Measurements from ENCODE around the gene INTU. TPM values are rescaled to one million over a fixed set of nuclear protein-coding genes. Genes with fewer than 3 reads are reported as not detected.

Gene INTU
- total RNA-seq, 3 donors from 2014 or later (not counting 1 experiment from before 2014, with no cell fraction given) = 0.08 to 0.43 (median 0.16) TPM

GRCh38 chr4:127631420-127631819 lies 1.3 kb upstream of the INTU start:
- Histone ChIP-seq H3K4me3 (ENCODE audit: low read length) (no peak overlapping the region), H3K36me3 (ENCODE audit: control insufficient read depth, insufficient read depth, low read length) (no peaks in the 10 kb centered on the region), H3K9me3 (ENCODE audit: control insufficient read depth, insufficient read depth, low read length) (no peaks in the 10 kb centered on the region), H3K4me1 (ENCODE audit: control insufficient read depth, insufficient read depth, low read length) (no peaks in the 10 kb centered on the region), H3K27ac (ENCODE audit: low read length) (no peak overlapping the region), H3K27me3 (ENCODE audit: control insufficient read depth, insufficient read depth, low read length) (peaks cover 8% of the 10 kb centered on the region)
- no peak for DNase-seq
- Mint-ChIP-seq H3K4me1 (peaks cover 12% of the 10 kb centered on the region in 2 donors), H3K27ac (no peak overlapping the region), H3K9me3 (no peaks in the 10 kb centered on the region), H3K36me3 (no peaks in the 10 kb centered on the region), H3K4me3 (no peak overlapping the region), H3K27me3 (ENCODE audit: low read depth in 2 of 2) (peaks cover 17 to 33% of the 10 kb centered on the region in 2 donors)
- intact Hi-C loops (cut with micrococcal nuclease) = no loop called here
- 50% methylated on average over 1 of the region's 2 CpGs for whole genome bisulfite sequencing (ENCODE audit: insufficient coverage)
- ATAC-seq = no peak
- no peak for TF ChIP-seq CTCF (IDR thresholded peaks at IDR 0.05)

GRCh38 chr4:127634181-127634580 lies 1.4 kb downstream of the INTU start:
- H3K27me3 Mint-ChIP-seq (ENCODE audit: low read depth in 2 of 2) = peaks cover 17 to 18% of the 10 kb centered on the region in 2 donors
- H3K9me3 Mint-ChIP-seq = peaks cover 3 to 4% of the 10 kb centered on the region in 2 donors
- ATAC-seq = no peak

GRCh38 chr4:127641524-127641923 lies 8.8 kb downstream of the INTU start:
- no peak overlapping the region for H3K27ac Mint-ChIP-seq
- Histone ChIP-seq H3K4me1 (ENCODE audit: control insufficient read depth, insufficient read depth, low read length) (no peaks in the 10 kb centered on the region), H3K9me3 (ENCODE audit: control insufficient read depth, insufficient read depth, low read length) (no peaks in the 10 kb centered on the region), H3K4me3 (ENCODE audit: low read length) (no peak overlapping the region), H3K27me3 (ENCODE audit: control insufficient read depth, insufficient read depth, low read length) (no peaks in the 10 kb centered on the region), H3K27ac (ENCODE audit: low read length) (no peak overlapping the region), H3K36me3 (ENCODE audit: control insufficient read depth, insufficient read depth, low read length) (no peaks in the 10 kb centered on the region)
- ATAC-seq = no peak
- no peak overlapping the region for H3K4me3 Mint-ChIP-seq
- peaks cover 4 to 9% of the 10 kb centered on the region in 2 donors for H3K9me3 Mint-ChIP-seq
- WGBS (ENCODE audit: insufficient coverage) = 76% methylated on average over 4 of the region's 4 CpGs
- no peak for DNase-seq
- no peak for TF ChIP-seq CTCF (IDR thresholded peaks at IDR 0.05)
- H3K4me1 Mint-ChIP-seq = no peaks in the 10 kb centered on the region
- no peaks in the 10 kb centered on the region for H3K36me3 Mint-ChIP-seq
- peaks cover 0 to 3% of the 10 kb centered on the region in 2 donors for H3K27me3 Mint-ChIP-seq (ENCODE audit: low read depth in 2 of 2)
- intact Hi-C loops (cut with micrococcal nuclease) = no loop called here

More at GRCh38 chr4:127634181-127634580, 1.4 kb downstream of the INTU start:
- no peaks in the 10 kb centered on the region for H3K36me3 Mint-ChIP-seq
- no peaks in the 10 kb centered on the region for H3K36me3 ChIP-seq (ENCODE audit: control insufficient read depth, insufficient read depth, low read length)
- H3K9me3 ChIP-seq (ENCODE audit: control insufficient read depth, insufficient read depth, low read length) = no peaks in the 10 kb centered on the region
- intact Hi-C loops (cut with micrococcal nuclease) = no loop called here
- peaks cover 8% of the 10 kb centered on the region for H3K27me3 ChIP-seq (ENCODE audit: control insufficient read depth, insufficient read depth, low read length)
- TF ChIP-seq CTCF (IDR thresholded peaks at IDR 0.05) = no peak
- no peak overlapping the region for H3K27ac Mint-ChIP-seq
- H3K4me3 ChIP-seq (ENCODE audit: low read length) = no peak overlapping the region
- peaks cover 12% of the 10 kb centered on the region in 2 donors for H3K4me1 Mint-ChIP-seq
- H3K27ac ChIP-seq (ENCODE audit: low read length) = no peak overlapping the region
- no peak for DNase-seq
- no peak overlapping the region for H3K4me3 Mint-ChIP-seq
- H3K4me1 ChIP-seq (ENCODE audit: control insufficient read depth, insufficient read depth, low read length) = no peaks in the 10 kb centered on the region
- WGBS (ENCODE audit: insufficient coverage) = 84% methylated on average over 2 of the region's 3 CpGs

GRCh38 chr4:127642169-127642568 lies 9.4 kb downstream of the INTU start:
- H3K4me3 Mint-ChIP-seq = no peak overlapping the region
- H3K4me1 Mint-ChIP-seq = no peaks in the 10 kb centered on the region
- H3K36me3 Mint-ChIP-seq = no peaks in the 10 kb centered on the region
- peaks cover 0 to 3% of the 10 kb centered on the region in 2 donors for H3K27me3 Mint-ChIP-seq (ENCODE audit: low read depth in 2 of 2)
- DNase-seq = no peak
- intact Hi-C loops (cut with micrococcal nuclease) = no loop called here
- ATAC-seq = no peak
- H3K36me3 ChIP-seq (ENCODE audit: control insufficient read depth, insufficient read depth, low read length) = no peaks in the 10 kb centered on the region
- H3K4me1 ChIP-seq (ENCODE audit: control insufficient read depth, insufficient read depth, low read length) = no peaks in the 10 kb centered on the region
- no peak overlapping the region for H3K27ac ChIP-seq (ENCODE audit: low read length)
- TF ChIP-seq CTCF (IDR thresholded peaks at IDR 0.05) = no peak
- H3K27ac Mint-ChIP-seq = no peak overlapping the region
- no peaks in the 10 kb centered on the region for H3K27me3 ChIP-seq (ENCODE audit: control insufficient read depth, insufficient read depth, low read length)
- peaks cover 3 to 9% of the 10 kb centered on the region in 2 donors for H3K9me3 Mint-ChIP-seq
- no peaks in the 10 kb centered on the region for H3K9me3 ChIP-seq (ENCODE audit: control insufficient read depth, insufficient read depth, low read length)
- no peak overlapping the region for H3K4me3 ChIP-seq (ENCODE audit: low read length)

Measured in natural killer cell (primary cell).